ENCODE results near the gene PRR30. TPM values are rescaled to one million over a fixed set of nuclear protein-coding genes. Genes with fewer than 3 reads are reported as not detected.

The PRR30 gene
- total and polyA plus RNA-seq, 2 experiments from 2014 or later = not detected

DNA sequence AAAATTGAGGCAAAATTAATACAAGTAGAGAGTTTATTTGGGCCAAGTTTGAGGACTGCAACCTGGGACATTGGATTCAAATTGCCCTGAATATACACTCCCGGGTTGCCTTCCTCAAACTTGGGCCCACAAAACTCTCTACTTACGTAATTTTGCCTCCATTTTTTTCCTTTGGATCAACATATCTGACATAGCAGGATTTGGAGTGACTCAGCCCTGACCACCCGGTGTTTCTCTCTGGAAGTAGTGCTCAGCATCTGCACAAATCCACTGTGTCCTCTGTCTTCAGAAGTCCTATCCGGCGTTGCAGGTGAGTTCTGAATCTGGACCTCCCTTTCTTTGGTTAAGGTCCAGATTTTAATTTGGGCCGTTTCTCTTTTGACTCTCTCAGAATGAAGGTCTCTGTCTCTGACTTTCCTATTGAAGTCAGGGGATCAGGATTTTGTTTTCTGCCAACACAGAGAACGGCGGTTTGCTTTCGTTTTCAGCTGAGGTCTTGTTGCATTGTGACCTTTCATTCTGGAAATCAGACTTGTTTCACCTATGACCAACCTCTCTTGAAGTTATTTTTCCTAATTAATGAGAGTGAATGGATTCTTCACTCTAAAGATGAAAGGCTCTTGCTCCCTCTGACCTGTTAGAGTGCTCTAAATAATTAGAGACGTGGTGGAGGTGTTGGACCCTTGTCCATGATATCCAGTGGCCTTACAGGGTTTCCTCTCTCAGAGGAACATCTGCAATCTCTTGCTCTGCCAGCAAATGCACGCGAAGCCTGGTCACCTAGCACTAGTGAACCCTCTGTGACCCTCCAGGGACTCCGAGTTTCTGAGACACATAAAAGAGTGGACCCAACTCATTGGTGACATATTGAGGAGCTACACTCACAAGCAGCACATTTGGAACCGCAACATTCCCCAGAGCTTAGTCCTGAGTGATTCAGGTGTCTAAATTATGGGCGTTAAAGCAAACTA, 23.2 kb upstream of the PRR30 start:
- Histone ChIP-seq H3K4me2 (no peak overlapping the region), H3K27ac (ENCODE audit: low read depth) (no peak overlapping the region), H3K9me2 (ENCODE audit: insufficient read depth) (no peaks in the 10 kb centered on the region), H4K20me1 (replicated peaks; ENCODE audit: insufficient read depth) (no peaks in the 10 kb centered on the region), H3K36me3 (ENCODE audit: insufficient read depth) (no peaks in the 10 kb centered on the region), H3F3A (replicated peaks; ENCODE audit: low read depth) (no peaks in the 10 kb centered on the region), H2AFZ (peak overlapping the region; percentile 43; the same call in 1 of the 2 replicates), H3K79me2 (replicated peaks; ENCODE audit: insufficient read depth) (no peaks in the 10 kb centered on the region), H3K27me3 (ENCODE audit: insufficient read depth) (no peaks in the 10 kb centered on the region), H3K4me1 (ENCODE audit: insufficient read depth) (no peaks in the 10 kb centered on the region; the same call in 1 of the 2 replicates), H3K4me3 (no peak overlapping the region)
- DNase-seq (ENCODE audit: low spot score) (no peak), ATAC-seq (no peak)
- H3K27me3 Mint-ChIP-seq (ENCODE audit: insufficient read depth, low read depth, poor library complexity) = peaks cover 2% of the 10 kb centered on the region
- TF ChIP-seq CREB1 (CRISPR knock-in tag; IDR thresholded peaks at IDR 0.05; ENCODE audit: low read depth) (no peak), CTCF (conservative IDR thresholded peaks at IDR 0.05; ENCODE audit: low read depth in 2 of 2) (no peak), EZH2phosphoT487 (IDR thresholded peaks at IDR 0.05; ENCODE audit: unreplicated experiment) (no peak), EZH2 (IDR thresholded peaks at IDR 0.05; ENCODE audit: low read depth, unreplicated experiment) (no peak), ZNF114 (CRISPR knock-in tag; IDR thresholded peaks at IDR 0.05) (no peak), JUNB (IDR thresholded peaks at IDR 0.05; ENCODE audit: unreplicated experiment) (no peak), ZNF331 (CRISPR knock-in tag; IDR thresholded peaks at IDR 0.05; ENCODE audit: low read depth) (no peak), POLR2AphosphoS5 (IDR thresholded peaks at IDR 0.05; ENCODE audit: low read depth) (no peak), ZNF462 (CRISPR knock-in tag; IDR thresholded peaks at IDR 0.05) (no peak), NANOG (IDR thresholded peaks at IDR 0.05; ENCODE audit: borderline replicate concordance) (no peak), STAT1 (IDR thresholded peaks at IDR 0.05; ENCODE audit: unreplicated experiment) (no peak), ETS1 (IDR thresholded peaks at IDR 0.05) (no peak), REST (IDR thresholded peaks at IDR 0.05; ENCODE audit: unreplicated experiment) (no peak)
- peaks cover 9% of the 10 kb centered on the region; the same call in 2 of the 3 replicates for H3K9me3 Mint-ChIP-seq
- no peak overlapping the region for H3K27ac Mint-ChIP-seq
- H3K4me3 Mint-ChIP-seq = no peak overlapping the region
- peaks cover 7% of the 10 kb centered on the region; the same call in 2 of the 3 replicates for H3K36me3 Mint-ChIP-seq (ENCODE audit: low read depth)
- H3K4me1 Mint-ChIP-seq = peaks cover 9% of the 10 kb centered on the region
